ENCODE measurements around the gene NUP210. TPM values are rescaled to one million over a fixed set of nuclear protein-coding genes. Genes with fewer than 3 reads are reported as not detected.

NUP210 gene
- total RNA-seq, 3 donors from 2014 or later (not counting 1 experiment from before 2014, with no cell fraction given), result 156 to 194 (median 179) TPM

DNA sequence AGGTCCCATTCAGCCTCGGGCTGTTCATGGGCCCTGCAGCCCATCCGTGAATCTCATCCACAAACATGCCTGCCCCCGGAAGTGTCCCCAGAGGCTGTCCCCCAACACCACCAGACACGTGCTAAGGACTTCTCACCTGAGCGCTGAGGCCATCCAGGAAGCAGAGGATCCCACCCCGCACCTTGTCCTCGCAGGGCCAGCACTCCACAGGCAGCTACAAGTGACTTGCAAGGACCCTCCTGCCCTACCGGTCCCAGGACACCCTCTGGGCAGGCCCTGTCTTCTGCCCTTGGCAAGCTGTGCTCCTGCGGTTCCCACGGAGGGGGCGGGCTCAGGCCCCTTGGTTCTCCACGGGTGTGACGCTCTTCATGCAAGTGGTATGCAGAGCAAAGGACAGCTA is 146.0 kb downstream of the NUP210 start:
- Histone ChIP-seq H3K4me3 (ENCODE audit: low read length) (no peak overlapping the region), H3K4me1 (ENCODE audit: control insufficient read depth, insufficient read depth, low read length) (no peaks in the 10 kb centered on the region), H3K36me3 (ENCODE audit: control insufficient read depth, insufficient read depth, low read length) (no peaks in the 10 kb centered on the region), H3K27me3 (ENCODE audit: control insufficient read depth, insufficient read depth, low read length) (no peaks in the 10 kb centered on the region), H3K27ac (ENCODE audit: low read length) (no peak overlapping the region), H3K9me3 (ENCODE audit: control insufficient read depth, insufficient read depth, low read length) (no peaks in the 10 kb centered on the region)
- Mint-ChIP-seq H3K36me3 (no peaks in the 10 kb centered on the region), H3K9me3 (no peaks in the 10 kb centered on the region), H3K4me1 (no peaks in the 10 kb centered on the region), H3K27me3 (ENCODE audit: low read depth in 2 of 2) (peaks cover 0 to 7% of the 10 kb centered on the region in 2 donors), H3K27ac (no peak overlapping the region), H3K4me3 (no peak overlapping the region)
- 49% methylated on average over 13 of the region's 13 CpGs for WGBS (ENCODE audit: insufficient coverage)
- intact Hi-C loops (cut with micrococcal nuclease), result no loop called here
- DNase-seq, result no peak
- no peak for ATAC-seq
- TF ChIP-seq CTCF (IDR thresholded peaks at IDR 0.05), result no peak

GRCh38 chr3:13273604-13274105 is 146.5 kb downstream of the NUP210 start:
- H3K27me3 Mint-ChIP-seq (ENCODE audit: low read depth in 2 of 2), result peaks cover 3 to 7% of the 10 kb centered on the region in 2 donors
- H3K4me1 Mint-ChIP-seq, result no peaks in the 10 kb centered on the region
- H3K4me1 ChIP-seq (ENCODE audit: control insufficient read depth, insufficient read depth, low read length), result no peaks in the 10 kb centered on the region
- no peak for ATAC-seq
- H3K27me3 ChIP-seq (ENCODE audit: control insufficient read depth, insufficient read depth, low read length), result no peaks in the 10 kb centered on the region
- DNase-seq, result no peak
- H3K4me3 Mint-ChIP-seq, result no peak overlapping the region
- H3K9me3 ChIP-seq (ENCODE audit: control insufficient read depth, insufficient read depth, low read length), result no peaks in the 10 kb centered on the region
- H3K36me3 ChIP-seq (ENCODE audit: control insufficient read depth, insufficient read depth, low read length), result no peaks in the 10 kb centered on the region
- no peak for TF ChIP-seq CTCF (IDR thresholded peaks at IDR 0.05)
- 78% methylated on average over 6 of the region's 6 CpGs for WGBS (ENCODE audit: insufficient coverage)
- no peak overlapping the region for H3K4me3 ChIP-seq (ENCODE audit: low read length)
- no peak overlapping the region for H3K27ac Mint-ChIP-seq
- no peaks in the 10 kb centered on the region for H3K9me3 Mint-ChIP-seq
- H3K36me3 Mint-ChIP-seq, result no peaks in the 10 kb centered on the region
- intact Hi-C loops (cut with micrococcal nuclease), result no loop called here
- no peak overlapping the region for H3K27ac ChIP-seq (ENCODE audit: low read length)

GRCh38 chr3:13272831-13273603 is 147.1 kb downstream of the NUP210 start:
- ATAC-seq, result no peak

More at GRCh38 chr3:13272831-13273603, 147.1 kb downstream of the NUP210 start:
- H3K4me1 ChIP-seq (ENCODE audit: control insufficient read depth, insufficient read depth, low read length), result no peaks in the 10 kb centered on the region
- TF ChIP-seq CTCF (IDR thresholded peaks at IDR 0.05), result no peak
- no peaks in the 10 kb centered on the region for H3K9me3 Mint-ChIP-seq
- no peak for DNase-seq
- H3K27ac Mint-ChIP-seq, result no peak overlapping the region
- no peaks in the 10 kb centered on the region for H3K9me3 ChIP-seq (ENCODE audit: control insufficient read depth, insufficient read depth, low read length)
- H3K27me3 Mint-ChIP-seq (ENCODE audit: low read depth in 2 of 2), result peaks cover 7 to 9% of the 10 kb centered on the region in 2 donors
- WGBS (ENCODE audit: insufficient coverage), result 72% methylated on average over 9 of the region's 10 CpGs
- no peaks in the 10 kb centered on the region for H3K4me1 Mint-ChIP-seq
- H3K36me3 Mint-ChIP-seq, result no peaks in the 10 kb centered on the region
- no peak overlapping the region for H3K27ac ChIP-seq (ENCODE audit: low read length)
- H3K4me3 ChIP-seq (ENCODE audit: low read length), result no peak overlapping the region
- no peak overlapping the region for H3K4me3 Mint-ChIP-seq
- no peaks in the 10 kb centered on the region for H3K36me3 ChIP-seq (ENCODE audit: control insufficient read depth, insufficient read depth, low read length)
- intact Hi-C loops (cut with micrococcal nuclease), result no loop called here
- H3K27me3 ChIP-seq (ENCODE audit: control insufficient read depth, insufficient read depth, low read length), result no peaks in the 10 kb centered on the region

Measured in natural killer cell (primary cell).